GM19452 (cell line): ENCODE results near the gene SPPL2C.

ENCODE experiments used
- ATAC-seq: cut with Tn5 transposase; IDR thresholded peaks from one replicate; pipeline ENCODE4 v1.9.1; 2021; ENCODE audit not compliant: unreplicated experiment

The SPPL2C gene

DNA sequence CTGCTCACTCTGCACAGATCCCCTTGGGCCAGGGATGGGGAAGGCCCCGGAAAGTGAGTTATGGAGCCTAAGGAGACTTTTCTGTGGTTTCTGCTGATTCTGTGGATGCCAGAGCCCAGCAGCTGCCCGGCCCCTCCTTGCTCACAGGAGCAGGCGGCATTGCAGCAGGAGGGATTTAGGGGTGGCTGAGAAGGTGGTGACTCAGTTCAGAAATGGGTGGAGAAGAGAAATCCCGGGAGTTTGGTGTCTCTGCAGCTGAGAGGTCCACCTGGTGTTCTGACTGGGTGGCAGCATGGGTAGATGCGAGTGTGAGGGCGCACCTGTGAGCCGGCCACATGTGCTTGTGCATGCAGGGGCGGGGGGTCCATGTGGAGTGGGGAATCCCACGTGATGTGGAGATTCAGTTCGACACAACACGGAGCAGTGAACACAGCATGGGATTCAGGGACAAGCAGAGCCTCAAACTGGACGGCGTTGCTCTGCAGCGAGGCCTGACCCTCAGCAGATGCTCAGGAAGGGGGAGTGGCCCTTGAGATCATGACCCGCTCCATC, 16.0 kb upstream of the SPPL2C start:
- no peak for ATAC-seq

DNA sequence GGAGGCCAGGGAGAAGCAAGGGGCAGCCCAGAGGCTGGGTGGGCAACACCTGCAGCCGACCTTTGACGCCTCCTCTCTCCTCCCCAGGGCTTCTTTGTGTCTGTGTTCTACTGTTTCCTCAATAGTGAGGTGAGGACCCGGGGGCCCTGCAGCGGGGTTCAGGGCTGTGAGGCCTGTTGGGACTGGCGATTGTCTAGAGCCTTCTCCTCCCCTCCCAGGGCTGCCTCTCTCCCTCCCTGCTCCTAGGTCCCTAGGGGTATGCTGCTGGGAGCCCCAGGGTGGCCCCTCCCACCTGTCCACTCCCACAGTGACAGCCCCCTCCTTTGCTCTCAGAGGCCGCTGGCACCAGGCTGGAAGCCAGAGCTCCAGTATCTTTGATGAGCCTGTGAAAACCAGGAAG, 10.8 kb upstream of the SPPL2C start:
- no peak for ATAC-seq

- ATAC-seq = no peak
Measured at GRCh38 chr17:45834471-45835396, 9.9 kb upstream of the SPPL2C start.

- no peak for ATAC-seq
Measured at GRCh38 chr17:45835481-45835880, 9.2 kb upstream of the SPPL2C start.

DNA sequence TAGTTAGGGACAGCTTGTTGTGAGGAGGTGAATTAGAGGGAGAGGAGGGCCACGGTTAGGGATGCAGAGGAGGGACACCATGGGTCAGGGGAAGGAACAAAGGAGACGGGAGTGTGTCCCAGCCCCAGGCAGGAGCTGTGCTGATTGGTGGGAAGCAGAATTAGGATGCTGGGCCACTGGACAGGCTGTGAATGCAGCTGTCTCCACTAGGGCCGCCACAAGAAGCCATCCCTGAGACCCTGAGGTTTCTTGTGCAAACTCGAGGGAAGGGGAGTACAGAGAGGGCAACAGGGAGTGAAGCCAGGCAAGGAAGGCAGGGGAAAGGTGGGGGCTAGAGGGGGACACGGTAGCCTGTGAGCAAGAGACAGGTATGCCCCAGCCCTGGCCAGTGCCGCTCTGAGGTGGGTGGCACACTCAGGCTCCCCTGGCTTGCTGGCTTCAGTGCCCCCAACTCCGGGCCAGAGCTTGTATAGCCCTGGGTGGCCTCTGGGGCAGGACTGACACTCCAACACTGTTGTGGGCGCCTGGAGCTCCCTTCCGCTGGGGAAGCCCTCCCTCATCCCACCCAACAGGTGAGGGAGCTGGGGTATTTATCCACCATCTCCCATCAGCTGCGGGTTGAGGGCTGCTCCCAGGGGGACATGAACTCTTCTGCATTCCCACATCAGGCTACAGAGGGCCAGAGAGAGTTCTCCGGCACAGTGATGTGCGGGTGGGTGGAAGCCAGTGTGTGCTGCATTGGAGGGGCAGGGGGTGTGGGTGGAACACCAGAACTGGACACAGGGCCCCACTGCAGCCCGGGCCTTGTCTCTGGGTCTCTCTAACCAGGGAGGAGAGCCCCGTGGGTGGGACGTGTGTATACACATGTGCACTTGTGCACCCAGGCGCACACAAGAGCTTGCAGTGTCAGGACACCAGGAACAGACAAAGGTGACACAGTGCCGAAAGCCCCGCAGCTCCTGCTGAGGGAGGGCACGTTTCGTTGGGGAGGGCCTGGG, 8.3 kb upstream of the SPPL2C start:
- ATAC-seq = no peak

DNA sequence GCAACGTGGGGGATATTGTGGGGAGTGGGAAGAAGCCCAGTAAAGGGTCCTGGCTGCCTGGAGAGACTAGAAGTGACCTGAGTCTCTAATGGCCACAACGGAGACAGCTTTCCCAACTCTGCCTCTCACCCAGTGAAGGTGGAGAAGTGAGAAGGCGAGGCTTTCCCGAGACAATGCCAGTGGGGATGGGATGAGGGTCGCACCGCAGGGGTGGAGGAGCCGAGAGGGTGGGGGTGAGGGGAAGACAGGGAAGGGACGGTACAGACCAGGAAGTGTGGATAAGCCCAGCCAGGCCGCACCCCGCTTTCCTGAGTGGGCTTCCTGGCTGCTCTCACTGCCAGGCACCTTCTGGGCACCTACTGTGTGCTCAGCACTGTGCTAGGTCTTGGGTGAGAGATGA, 7.5 kb upstream of the SPPL2C start:
- ATAC-seq = no peak

GRCh38 chr17:45837603-45838002, 7.1 kb upstream of the SPPL2C start:
- ATAC-seq = no peak

DNA sequence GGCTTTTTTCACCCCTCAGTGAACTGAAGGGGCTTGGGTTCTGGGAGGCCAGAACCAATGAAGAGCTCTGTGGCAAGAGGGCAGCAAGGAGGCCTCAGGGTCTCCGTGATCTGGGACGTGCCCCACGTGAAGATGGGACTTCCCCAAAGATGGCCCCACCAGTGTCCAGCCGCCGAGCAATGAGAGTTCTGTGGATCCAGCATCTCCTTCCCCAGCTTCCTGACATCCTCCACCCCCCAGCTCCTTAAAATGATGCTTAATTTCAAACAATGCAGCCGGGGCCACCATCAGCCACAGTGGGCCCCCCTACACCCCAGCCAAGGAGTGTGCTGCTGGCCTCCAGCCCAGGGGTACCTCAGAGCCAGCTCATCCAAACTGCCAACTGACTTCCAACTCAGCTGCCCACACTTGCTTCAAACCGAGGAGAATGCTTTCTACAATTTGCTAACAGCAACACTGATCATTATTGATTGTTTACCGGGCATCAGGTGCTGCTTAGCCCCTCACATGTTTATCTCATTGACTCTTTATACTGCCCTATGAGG, 5.9 kb upstream of the SPPL2C start:
- ATAC-seq = no peak

DNA sequence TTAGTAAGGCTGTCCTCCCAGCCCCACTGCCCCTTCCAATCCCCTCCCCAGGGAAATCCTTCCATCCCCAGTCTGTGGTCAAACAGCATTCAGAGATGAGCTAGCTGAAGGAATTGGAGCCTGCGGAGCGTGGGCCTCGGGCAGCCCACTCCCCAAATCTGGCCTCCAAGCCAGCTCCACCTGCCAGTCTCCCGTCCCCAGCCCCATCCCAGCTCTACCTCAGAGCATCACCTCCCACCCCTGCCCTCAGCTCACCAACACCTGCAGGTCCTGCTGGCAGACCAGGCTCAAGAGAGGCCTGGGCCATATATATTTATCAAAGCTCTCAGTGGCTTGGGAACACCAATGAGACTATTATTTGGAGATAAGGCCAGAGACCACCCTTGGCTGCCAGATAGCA, 5.2 kb upstream of the SPPL2C start:
- no peak for ATAC-seq

DNA sequence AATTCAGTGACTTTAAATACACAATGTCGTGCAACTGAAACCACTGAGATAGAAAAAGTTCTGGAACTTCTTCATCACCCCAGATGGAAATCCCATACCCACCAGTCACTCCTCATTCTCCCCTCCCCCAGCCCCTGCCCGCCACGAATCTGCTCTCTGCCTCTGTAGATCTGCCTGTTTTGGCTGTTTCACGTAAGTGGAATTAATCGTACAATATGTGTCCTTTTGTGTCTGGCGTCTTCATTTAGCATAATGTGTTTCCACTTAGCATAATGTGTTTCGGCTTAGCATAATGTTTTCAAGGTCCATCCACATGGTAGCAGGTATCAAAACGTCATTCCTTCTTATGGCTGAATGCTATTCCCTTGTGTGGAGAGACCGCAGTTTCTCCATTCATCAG, 3.5 kb upstream of the SPPL2C start:
- ATAC-seq = no peak

DNA sequence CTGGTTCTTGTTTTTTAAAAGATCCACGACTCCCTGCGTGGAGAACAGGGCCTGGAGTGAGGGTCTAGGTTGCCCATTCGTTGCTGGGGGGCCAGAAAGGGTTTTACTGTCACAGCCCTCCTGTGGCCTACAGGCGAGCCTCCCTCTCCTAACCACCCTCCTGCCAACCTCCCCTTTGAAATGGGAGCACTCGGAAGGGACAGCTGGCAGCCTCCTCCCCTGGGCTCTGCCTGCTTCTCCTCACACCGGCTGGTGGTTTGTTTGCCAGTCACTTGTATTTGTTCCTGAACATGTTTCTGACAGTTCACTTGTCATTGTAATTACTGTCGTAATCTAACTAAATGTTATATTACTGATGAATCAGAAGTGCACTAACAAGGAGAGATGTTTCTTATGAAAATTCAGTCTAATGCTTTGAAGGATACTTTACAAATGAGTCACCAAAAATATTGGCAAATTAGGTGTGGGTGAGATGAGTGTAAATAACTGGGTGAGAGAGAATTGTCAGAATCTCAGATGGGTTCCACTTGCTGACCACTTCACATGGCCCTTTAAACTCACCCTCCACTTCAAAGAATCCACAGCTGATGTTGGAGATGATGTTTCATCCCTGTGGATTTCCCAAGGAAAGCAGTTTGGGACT, 2.7 kb upstream of the SPPL2C start:
- no peak for ATAC-seq

GRCh38 chr17:45843722-45844121, 959 bp upstream of the SPPL2C start:
- no peak for ATAC-seq

DNA sequence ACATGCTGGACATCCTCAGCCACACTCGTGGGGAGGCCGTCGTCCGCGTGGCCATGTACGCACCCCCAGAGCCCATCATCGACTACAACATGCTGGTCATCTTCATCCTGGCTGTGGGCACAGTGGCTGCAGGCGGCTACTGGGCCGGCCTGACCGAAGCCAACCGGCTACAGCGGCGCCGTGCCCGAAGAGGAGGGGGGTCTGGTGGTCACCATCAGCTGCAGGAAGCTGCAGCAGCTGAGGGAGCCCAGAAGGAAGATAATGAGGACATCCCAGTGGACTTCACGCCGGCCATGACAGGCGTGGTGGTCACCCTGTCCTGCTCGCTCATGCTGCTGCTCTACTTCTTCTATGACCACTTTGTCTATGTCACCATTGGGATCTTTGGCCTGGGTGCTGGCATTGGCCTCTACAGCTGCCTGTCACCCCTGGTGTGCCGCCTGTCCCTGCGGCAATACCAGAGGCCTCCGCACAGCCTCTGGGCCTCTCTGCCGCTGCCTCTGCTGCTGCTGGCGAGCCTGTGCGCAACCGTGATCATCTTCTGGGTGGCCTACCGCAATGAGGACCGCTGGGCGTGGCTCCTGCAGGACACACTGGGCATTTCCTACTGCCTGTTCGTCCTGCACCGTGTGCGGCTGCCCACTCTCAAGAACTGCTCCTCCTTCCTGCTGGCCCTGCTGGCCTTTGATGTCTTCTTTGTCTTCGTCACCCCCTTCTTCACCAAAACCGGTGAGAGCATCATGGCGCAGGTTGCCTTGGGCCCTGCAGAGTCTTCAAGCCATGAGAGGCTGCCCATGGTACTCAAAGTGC, 900 bp downstream of the SPPL2C start:
- no peak for ATAC-seq

GRCh38 chr17:45846223-45846622, 1.5 kb downstream of the SPPL2C start:
- ATAC-seq = no peak

- ATAC-seq = no peak
Measured at GRCh38 chr17:45846646-45847045, 2.0 kb downstream of the SPPL2C start.

DNA sequence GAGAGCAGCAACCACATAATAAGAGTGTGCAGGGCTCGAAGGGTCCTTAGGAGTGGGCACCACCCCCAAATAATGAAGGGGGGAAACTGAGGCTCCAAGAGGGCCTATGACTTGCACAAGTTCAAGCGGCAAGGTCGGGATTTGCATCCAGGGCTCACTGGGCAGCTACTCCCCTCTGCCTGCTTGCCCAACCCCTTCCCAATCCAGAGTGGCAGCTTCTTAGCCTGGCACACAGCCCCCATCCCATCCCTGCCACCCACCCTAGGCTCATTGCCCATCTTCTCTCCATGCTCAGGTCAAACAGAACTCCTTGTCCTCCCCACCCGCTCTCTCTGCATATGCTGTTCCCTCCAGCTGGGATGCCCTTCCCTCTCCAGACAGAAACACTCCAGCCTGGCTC, 2.4 kb downstream of the SPPL2C start:
- no peak for ATAC-seq

DNA sequence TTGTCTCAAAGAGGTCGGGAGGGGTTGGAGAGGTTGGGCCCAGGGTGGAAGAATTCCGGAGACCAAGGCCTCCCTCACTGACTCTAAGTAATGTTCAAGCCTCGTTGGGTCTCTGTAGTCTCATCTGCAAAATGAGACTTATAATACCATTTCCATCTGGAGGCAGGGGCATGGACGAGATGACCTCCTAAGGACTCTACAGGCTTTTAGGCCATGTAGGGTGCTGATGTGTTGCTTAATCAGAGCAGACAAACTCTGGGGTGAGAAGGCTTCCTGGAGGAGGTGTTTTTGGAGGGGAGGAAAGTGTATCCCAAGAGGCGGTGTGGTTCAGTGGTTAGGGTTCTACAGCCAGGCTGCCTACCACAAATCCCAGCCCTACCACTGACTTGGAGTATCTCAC, 3.1 kb downstream of the SPPL2C start:
- ATAC-seq = no peak

DNA sequence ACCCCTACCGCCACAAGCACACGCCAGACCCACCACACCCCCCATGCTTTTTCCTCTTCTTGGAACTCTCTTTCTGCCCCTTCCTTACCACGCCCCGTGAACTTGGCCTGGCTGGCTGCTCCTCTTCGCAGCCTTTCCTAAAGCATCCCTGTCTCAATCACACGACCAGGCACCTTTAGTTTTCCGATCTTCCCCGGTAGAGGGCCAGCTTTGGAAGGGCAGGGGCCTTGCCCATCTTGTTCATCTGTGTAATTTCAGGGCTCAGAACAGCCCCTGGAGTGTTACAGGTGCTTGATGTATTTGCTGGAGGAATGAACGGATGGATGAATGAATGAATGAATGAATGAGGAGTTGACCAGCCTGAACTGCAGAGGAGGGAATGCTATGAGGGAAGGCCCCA, 3.7 kb downstream of the SPPL2C start:
- ATAC-seq = no peak

DNA sequence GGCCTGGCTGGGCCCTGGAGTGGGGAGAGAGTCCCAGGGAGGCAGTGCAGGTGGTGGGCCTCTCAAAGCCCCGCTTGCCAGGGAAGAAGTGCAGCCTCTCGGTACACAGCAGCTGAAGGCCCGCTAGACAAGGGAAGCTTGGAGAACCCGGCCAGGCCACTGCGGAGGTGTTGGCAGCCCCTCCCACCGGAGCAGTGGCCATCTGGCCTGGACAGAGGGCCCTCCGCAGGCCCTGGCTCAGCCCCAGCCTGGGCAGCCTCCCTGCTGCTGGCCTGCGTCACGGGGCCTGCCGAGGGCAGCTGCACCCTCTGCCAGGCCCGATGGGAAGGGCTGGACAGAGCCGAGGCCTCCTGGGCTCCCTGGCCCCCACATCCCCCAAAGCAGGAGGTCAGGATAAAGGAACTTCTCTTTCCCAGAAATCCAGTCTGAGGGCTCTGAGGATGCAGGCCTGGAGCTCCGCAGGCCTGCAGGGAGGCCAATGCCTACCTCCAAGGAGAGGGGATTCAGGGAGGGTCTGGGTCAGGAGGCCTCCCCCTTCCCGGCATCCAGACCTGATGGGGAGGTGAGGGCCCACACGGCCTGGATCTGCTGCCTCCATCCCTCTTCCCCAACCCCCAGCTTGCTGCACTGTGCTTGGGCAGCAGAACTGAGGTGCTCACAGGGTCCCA, 4.3 kb downstream of the SPPL2C start:
- no peak for ATAC-seq
